Subcutaneous adipose tissue (tissue), 4 donors: ENCODE results near the gene INTS7. TPM values are rescaled to one million over a fixed set of nuclear protein-coding genes. Genes with fewer than 3 reads are reported as not detected.

Experiments
- CTCF ChIP-seq: fragments of 450-650 bp; IDR thresholded peaks from one replicate; pipeline ENCODE4 v1.5.1; 2016; ENCODE audit warnings: low read depth, mild to moderate bottlenecking, control low read depth, antibody characterized with exemption, moderate library complexity
- total RNA-seq, 4 donors: library from RNA; depleted of rRNA; stranded (reverse); fragments of >200 nt; gene quantifications; one replicate each; pipeline ENCODE4 v1.1.0, GENCODE V29; 2016

Gene INTS7
- total RNA-seq, 4 donors from 2014 or later, result 4.0 to 11.6 (median 6.6) TPM

GRCh38 chr1:211924256-211924655 lies 111.1 kb downstream of the INTS7 start:
- TF ChIP-seq CTCF, result no peak

- TF ChIP-seq CTCF, result no peak
These were observed 112.3 kb downstream of the INTS7 start for GRCh38 chr1:211923095-211923494.

GRCh38 chr1:211921579-211922095 lies 113.7 kb downstream of the INTS7 start:
- TF ChIP-seq CTCF, result no peak

GRCh38 chr1:211920602-211921226 lies 114.6 kb downstream of the INTS7 start:
- TF ChIP-seq CTCF, result no peak

GRCh38 chr1:211920141-211920572 lies 115.2 kb downstream of the INTS7 start:
- TF ChIP-seq CTCF, result no peak

- TF ChIP-seq CTCF, result no peak
These were observed 116.4 kb downstream of the INTS7 start for GRCh38 chr1:211918843-211919414.

GRCh38 chr1:211915924-211916323 lies 119.4 kb downstream of the INTS7 start:
- no peak for TF ChIP-seq CTCF
